Posterior cingulate gyrus (tissue), 11 donors: ENCODE results near the gene NPTN.

Experiments used
- DNase-seq, 10 donors: peaks; one replicate each; pipeline versions ENCODE4 v3.0.0 to v3.0.0-alpha.2; 2020 to 2021; ENCODE audit warnings: mixed read lengths in 3 of 10
- intact Hi-C: fragments of 100-400 bp; cut with DNase I; formaldehyde crosslinking; loops from one replicate; pipeline ENCODE4 v1.15.1; 2023

Gene NPTN

GRCh38 chr15:73530649-73531048, 102.5 kb downstream of the NPTN start:
- DNase-seq, result no peak
- intact Hi-C loops, result no loop called here

- intact Hi-C loops, result no loop called here
- DNase-seq, result no peak
Observed at GRCh38 chr15:73527598-73527997, 105.6 kb downstream of the NPTN start.

- no peak for DNase-seq
- intact Hi-C loops, result no loop called here
Observed at GRCh38 chr15:73524919-73525318, 108.3 kb downstream of the NPTN start.

- DNase-seq, result no peak
- intact Hi-C loops, result no loop called here
Observed at GRCh38 chr15:73522011-73522410, 111.2 kb downstream of the NPTN start.

GRCh38 chr15:73518876-73519733, 114.1 kb downstream of the NPTN start:
- intact Hi-C loops, result no loop called here

GRCh38 chr15:73518180-73518862, 114.9 kb downstream of the NPTN start:
- DNase-seq, result no peak
- intact Hi-C loops, result no loop called here

More at GRCh38 chr15:73518876-73519733, 114.1 kb downstream of the NPTN start:
- no peak for DNase-seq

GRCh38 chr15:73517566-73517965, 115.6 kb downstream of the NPTN start:
- no peak for DNase-seq
- intact Hi-C loops, result no loop called here

GRCh38 chr15:73515527-73515926, 117.7 kb downstream of the NPTN start:
- intact Hi-C loops, result no loop called here
- DNase-seq, result no peak
